Measurements from ENCODE around the gene RAVER2.

The RAVER2 gene

GRCh38 chr1:64829411-64830029 lies 84.6 kb downstream of the RAVER2 start:
- no peaks in the 10 kb centered on the region for H4K20me1 ChIP-seq (ENCODE audit: insufficient read depth, low read length)
- H3K27ac ChIP-seq (ENCODE audit: low read length): no peak overlapping the region
- H3K4me2 ChIP-seq (ENCODE audit: low read length): no peak overlapping the region
- H3K4me1 ChIP-seq (ENCODE audit: low read length): peaks cover 7% of the 10 kb centered on the region
- no peak overlapping the region for H3K9ac ChIP-seq (ENCODE audit: low read length)
- H2AFZ ChIP-seq (ENCODE audit: low read depth, low read length): no peak overlapping the region
- no peaks in the 10 kb centered on the region for H3K27me3 ChIP-seq (ENCODE audit: low read depth, low read length)
- H3K79me2 ChIP-seq (ENCODE audit: low read length): no peaks in the 10 kb centered on the region
- H3K4me3 ChIP-seq (ENCODE audit: low read length): no peak overlapping the region
- H3K36me3 ChIP-seq (replicated peaks; ENCODE audit: low read depth, low read length): peaks cover 28% of the 10 kb centered on the region
- no peaks in the 10 kb centered on the region for H3K9me3 ChIP-seq (ENCODE audit: insufficient read depth, low read length)
- TF ChIP-seq CTCF (IDR thresholded peaks at IDR 0.05; ENCODE audit: low read depth, low read length) (no peak), EZH2phosphoT487 (IDR thresholded peaks at IDR 0.05; ENCODE audit: low read depth) (no peak)

- H3K4me3 ChIP-seq (ENCODE audit: low read length): no peak overlapping the region
- no peaks in the 10 kb centered on the region for H3K9me3 ChIP-seq (ENCODE audit: insufficient read depth, low read length)
- H3K4me2 ChIP-seq (ENCODE audit: low read length): no peak overlapping the region
- no peak overlapping the region for H3K9ac ChIP-seq (ENCODE audit: low read length)
- H4K20me1 ChIP-seq (ENCODE audit: insufficient read depth, low read length): no peaks in the 10 kb centered on the region
- H3K79me2 ChIP-seq (ENCODE audit: low read length): no peaks in the 10 kb centered on the region
- no peak overlapping the region for H2AFZ ChIP-seq (ENCODE audit: low read depth, low read length)
- no peaks in the 10 kb centered on the region for H3K27me3 ChIP-seq (ENCODE audit: low read depth, low read length)
- peaks cover 7% of the 10 kb centered on the region for H3K4me1 ChIP-seq (ENCODE audit: low read length)
- H3K27ac ChIP-seq (ENCODE audit: low read length): no peak overlapping the region
- peaks cover 29% of the 10 kb centered on the region for H3K36me3 ChIP-seq (replicated peaks; ENCODE audit: low read depth, low read length)
- TF ChIP-seq CTCF (IDR thresholded peaks at IDR 0.05; ENCODE audit: low read depth, low read length): no peak
- TF ChIP-seq EZH2phosphoT487 (IDR thresholded peaks at IDR 0.05; ENCODE audit: low read depth): no peak
Measured at GRCh38 chr1:64830030-64830651, 85.3 kb downstream of the RAVER2 start.

GRCh38 chr1:64834734-64835133 lies 89.9 kb downstream of the RAVER2 start:
- H3K27ac ChIP-seq (ENCODE audit: low read length): no peak overlapping the region

More at GRCh38 chr1:64834734-64835133, 89.9 kb downstream of the RAVER2 start:
- Histone ChIP-seq H3K36me3 (replicated peaks; ENCODE audit: low read depth, low read length) (peaks cover 55% of the 10 kb centered on the region), H3K27me3 (ENCODE audit: low read depth, low read length) (no peaks in the 10 kb centered on the region), H3K4me2 (ENCODE audit: low read length) (no peak overlapping the region), H3K9me3 (ENCODE audit: insufficient read depth, low read length) (no peaks in the 10 kb centered on the region), H2AFZ (ENCODE audit: low read depth, low read length) (no peak overlapping the region), H3K4me3 (ENCODE audit: low read length) (no peak overlapping the region), H3K4me1 (ENCODE audit: low read length) (no peaks in the 10 kb centered on the region), H3K9ac (ENCODE audit: low read length) (no peak overlapping the region), H3K79me2 (ENCODE audit: low read length) (no peaks in the 10 kb centered on the region), H4K20me1 (ENCODE audit: insufficient read depth, low read length) (no peaks in the 10 kb centered on the region)
- TF ChIP-seq CTCF (IDR thresholded peaks at IDR 0.05; ENCODE audit: low read depth, low read length) (no peak), EZH2phosphoT487 (IDR thresholded peaks at IDR 0.05; ENCODE audit: low read depth) (no peak)
